Stimulated activated CD4-positive, alpha-beta T cell treated with anti-CD3 and anti-CD28 coated beads, Interleukin-12 subunit alpha, Interleukin-12 subunit beta, amount 100 ng/mL, for 48 hours (primary cell): ENCODE measurements around the gene NOD1.

Source experiments
- DNase-seq, 3 donors: peaks; one replicate each; pipeline ENCODE4 v3.0.0-alpha.2; 2020; ENCODE audit warnings: low read depth in 2 of 3, low spot score in 1 of 3

NOD1 gene

DNA sequence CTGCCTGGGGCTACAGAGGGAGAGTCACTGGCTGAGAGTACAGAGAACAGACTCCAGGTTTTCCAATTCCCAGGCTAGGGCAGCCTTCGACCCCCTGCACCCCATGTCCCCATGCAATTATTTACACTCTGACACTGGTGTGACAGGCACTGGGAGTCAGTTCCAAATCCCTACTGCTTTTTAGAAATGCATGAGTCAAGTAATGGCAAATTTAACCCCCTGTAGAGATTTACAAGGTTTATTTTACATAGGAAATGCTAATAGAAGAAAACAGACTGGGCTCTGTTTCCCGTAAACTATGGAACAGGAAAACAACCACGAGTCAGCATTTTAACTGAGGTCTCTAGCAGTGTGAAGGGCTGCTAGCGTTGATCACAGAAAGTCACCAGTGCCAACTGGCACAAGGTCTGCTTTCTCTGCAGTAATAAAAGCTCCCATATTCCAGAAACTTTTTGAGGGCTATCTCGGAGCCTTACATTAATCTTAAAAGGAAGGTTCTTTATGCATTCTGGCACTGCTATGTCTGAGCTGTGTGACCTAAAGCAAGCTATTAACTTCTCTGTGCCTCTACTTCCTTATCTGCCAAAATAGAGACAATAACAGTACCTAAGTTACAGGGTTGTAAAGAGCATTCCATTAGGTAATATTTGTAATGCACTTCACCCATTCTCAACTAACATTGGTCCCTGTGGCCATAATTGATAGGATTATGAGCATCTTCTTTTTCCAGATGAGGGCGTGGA, 28.2 kb downstream of the NOD1 start:
- DNase-seq, result no peak

DNA sequence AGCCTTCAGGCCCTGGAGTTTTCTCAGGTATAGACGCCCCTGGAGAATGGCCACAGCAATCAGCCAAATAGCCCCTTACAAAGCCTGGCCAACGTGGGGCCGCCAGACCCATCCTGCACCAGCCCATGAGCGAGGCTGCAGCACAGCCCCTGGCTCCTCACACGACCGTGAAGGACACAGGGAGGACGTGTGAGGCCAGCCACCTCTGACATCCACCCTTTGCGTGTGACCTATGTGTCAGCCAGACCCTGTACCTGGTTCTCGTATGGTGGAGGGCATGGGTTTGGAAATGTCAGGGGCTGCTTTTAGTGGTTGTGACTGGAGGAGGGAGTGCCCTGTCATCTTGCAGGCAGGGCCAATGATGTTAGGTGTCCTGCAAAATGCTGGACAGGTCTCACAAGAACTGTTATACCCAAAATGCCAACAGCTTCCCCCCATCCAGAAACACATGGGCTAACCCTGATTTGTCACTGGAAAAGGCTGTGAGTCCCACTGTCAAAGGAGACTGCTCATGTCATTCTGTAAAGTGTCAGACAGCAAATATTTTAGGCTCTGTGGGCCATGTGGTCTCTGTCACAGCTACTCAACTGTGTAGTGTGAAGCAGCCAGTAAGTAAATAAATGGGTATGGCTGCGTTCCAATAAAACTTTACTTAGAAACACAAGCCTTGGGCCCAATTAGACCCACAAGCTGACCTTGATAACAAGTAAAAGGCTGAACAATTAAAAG, 30.0 kb downstream of the NOD1 start:
- no peak for DNase-seq

DNA sequence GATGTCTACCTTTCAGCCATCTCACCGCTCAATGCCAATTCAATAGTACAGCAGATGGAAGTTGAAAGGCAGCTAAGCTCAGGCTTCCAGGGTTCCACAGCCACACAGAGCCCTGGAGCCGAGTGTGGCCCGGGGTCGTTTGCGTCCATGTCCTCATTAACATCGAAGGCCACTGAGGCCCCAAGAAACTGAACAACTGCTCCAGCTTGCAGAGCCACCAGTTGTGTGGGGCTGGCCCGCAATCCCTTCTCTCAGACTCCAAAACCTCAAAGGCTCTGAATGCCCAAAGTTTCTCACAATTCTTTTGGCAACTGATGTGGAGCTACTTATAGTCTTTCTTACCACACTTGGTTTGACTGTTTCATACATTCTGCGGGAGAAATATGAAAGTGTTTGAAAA, 31.1 kb downstream of the NOD1 start:
- DNase-seq, result no peak

- DNase-seq, result no peak
Observed at GRCh38 chr7:30446266-30446665, 32.3 kb downstream of the NOD1 start.

- DNase-seq, result peak; percentile 44 to 57 (median 44)
Observed at GRCh38 chr7:30445770-30446169, 32.8 kb downstream of the NOD1 start.

GRCh38 chr7:30437823-30438574, 40.6 kb downstream of the NOD1 start:
- no peak for DNase-seq

GRCh38 chr7:30436518-30436917, 42.1 kb downstream of the NOD1 start:
- no peak for DNase-seq

DNA sequence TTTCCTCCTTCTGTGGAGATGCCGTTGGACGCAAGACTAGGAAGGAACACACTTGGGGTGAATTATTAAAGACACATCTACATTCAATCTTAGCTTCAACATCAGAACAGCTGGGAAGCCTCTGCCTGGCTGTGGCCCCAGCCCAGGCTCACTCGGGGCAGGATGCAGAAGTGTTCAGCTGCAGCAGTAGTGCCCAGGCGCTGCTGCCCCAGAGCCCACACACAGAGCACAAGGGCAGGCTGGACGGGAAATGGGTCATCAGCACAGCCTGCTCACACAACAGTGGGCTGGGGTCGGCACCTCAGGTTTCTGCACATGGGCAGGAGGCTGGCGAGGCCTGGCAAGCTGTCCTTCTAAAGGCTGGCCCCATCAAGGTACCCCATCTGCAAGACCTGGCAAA, 42.5 kb downstream of the NOD1 start:
- DNase-seq, result no peak

DNA sequence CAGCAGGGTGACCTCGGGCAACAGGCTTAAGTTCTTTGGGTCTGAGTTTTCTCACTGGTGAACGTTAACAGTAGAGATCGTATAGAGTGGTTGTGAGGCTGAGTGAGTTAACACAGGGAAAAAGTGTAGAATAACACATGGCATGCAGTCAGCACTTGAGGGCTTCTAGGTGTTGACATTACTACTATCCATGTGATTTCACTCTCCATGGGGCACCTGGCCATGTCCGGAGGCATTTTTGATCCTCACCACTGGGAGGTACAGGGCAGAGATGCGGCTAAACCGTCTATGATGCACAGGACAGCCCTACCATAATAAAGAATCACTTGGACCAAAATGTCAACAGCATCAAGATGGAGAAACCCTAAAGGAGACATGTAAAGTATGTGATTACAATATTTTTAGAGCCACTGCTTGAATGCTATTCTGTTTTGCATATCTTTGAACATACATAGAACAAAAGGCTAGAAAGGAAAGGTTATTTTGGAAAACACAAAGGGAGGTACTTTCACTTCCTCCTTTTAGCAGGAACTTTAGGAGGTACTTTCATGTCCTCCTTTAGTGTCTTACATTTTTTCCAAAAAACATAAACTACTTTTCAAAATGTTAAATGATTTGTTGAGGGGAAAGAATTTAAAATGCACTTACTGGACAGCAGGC, 44.3 kb downstream of the NOD1 start:
- DNase-seq, result no peak

DNA sequence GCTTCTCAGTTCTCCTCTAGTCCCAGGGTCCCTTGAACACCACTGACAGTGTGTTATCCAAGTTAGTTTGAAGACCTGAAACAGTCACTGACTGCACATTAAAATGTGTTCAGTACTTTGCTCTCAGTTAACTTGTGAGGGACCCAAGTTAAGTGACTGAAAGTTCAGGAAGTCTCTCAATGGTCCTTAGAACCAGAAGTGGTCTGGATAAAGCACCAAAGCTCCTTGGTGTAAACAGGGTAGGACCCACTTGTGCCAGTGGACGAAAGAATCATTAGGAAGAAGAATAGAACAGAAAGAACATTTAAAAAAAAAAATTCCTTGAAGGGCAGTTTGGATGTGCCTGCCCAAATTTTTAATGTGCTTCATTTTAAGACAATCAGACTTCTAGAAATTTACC, 45.1 kb downstream of the NOD1 start:
- DNase-seq, result no peak

- DNase-seq, result no peak
Observed at GRCh38 chr7:30433082-30433481, 45.5 kb downstream of the NOD1 start.

DNA sequence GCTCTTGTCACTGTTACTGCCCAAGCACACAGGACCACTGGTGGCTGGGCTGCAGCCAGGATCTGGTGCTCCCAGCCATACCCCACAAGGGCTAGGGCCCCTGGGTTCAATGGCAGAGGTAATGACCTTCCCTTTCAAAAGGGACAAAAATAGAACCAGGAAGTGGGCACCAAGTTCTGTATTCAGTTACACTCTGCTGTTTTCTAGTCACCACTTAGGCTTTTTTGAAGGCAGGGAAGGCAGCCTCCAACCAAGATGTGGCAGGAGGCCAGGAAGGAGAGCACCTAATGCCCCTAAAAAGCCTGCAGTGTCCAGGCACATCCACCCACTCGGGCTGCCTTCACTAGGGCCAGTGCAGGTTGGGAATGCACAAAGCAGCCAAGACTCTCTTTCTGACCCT, 47.8 kb downstream of the NOD1 start:
- DNase-seq, result no peak

- DNase-seq, result no peak
Observed at GRCh38 chr7:30430276-30430675, 48.3 kb downstream of the NOD1 start.

DNA sequence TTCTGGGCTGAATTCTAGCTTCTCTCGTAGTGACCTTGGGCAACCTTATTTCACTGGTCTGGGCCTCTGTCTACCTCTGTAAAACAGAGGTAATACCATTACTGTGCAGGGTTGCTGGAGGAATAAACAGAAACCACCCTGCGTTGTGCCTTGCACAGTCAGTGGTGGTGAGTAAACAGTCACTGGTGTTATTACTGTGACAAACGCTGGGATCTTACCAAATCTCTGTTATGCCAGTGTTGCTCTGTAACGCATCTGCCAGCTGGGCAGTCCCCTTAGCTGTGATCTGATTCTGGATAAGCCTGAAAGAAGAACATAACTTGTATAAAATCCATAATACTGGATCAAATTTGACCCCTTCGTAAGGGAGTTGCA, 49.4 kb downstream of the NOD1 start:
- no peak for DNase-seq

GRCh38 chr7:30428246-30429155, 50.1 kb downstream of the NOD1 start:
- no peak for DNase-seq

DNA sequence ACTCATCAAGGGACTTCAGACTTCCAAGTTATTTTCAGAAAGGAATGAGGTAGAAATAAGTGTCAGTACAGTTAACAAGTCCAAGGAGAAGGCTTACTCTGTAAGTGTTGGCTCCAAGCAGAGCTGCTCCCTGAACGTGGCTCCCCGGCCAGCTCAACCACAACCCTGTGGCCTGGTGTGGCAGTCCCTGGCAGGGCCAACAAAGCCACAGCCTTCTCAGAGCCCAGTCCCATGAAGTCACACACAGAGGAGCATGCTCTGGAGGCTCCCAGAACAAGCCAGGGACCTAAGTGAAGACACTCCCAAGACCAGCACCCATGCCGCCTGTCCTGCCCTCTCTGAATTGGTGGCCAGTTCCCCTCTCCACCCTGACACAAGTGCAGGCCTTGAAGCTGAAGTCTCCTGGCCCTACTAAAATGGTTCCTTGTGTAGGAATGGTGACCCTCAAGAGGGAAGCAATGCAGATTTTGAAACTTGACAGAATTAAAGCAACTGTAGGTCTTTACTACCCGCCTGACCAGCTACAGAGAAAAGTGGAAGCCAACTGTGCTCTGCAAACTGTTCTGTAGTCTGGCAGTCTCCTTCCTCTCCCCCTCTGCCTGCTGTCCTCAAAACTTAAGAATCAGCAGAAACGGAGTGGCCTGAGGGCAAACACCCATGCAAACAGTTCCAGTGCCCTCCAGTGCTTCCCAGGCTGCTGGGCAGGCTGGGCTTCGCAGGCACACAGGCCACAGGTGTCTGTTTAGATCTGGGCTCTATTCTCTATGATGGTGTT, 51.1 kb downstream of the NOD1 start:
- DNase-seq, result no peak

- DNase-seq, result no peak
Observed at GRCh38 chr7:30424506-30424905, 54.1 kb downstream of the NOD1 start.

DNA sequence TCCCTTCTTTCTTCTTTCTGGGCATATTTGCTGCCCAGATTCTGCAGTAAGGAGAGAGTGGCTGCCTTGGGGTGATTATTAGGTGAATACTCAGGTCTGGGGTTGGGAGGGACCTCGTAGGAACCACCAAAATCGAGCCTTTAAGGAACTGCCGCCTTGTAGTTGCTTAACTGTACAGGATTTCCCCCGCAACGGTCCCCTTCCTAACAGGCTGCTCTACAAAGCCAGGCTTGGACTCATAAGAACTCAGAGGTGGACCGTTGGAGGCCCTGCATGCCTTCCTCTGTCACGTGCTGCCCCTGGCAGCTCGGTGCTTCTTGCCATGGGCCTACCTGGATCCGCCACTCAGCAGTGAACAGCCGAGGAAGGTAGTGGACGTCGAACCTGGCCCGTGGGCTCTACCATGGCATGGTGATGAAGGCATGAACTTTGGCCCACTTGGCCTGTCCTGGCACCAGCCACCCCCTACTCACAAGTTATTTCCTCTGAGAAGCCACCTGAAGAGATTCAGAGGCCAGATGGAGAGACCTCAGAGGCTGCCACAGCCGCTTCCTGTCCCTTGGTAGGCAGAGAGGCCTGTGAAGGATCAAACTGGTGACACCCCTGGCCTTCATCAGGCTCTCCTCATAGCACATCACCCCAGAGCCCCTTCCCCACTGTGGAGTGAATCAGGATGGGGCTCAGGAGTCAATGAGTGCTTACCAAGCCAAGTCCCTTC, 54.6 kb downstream of the NOD1 start:
- no peak for DNase-seq

- DNase-seq, result no peak
Observed at GRCh38 chr7:30422922-30423321, 55.7 kb downstream of the NOD1 start.
